Measurements from ENCODE around the gene C1orf116.

DNA sequence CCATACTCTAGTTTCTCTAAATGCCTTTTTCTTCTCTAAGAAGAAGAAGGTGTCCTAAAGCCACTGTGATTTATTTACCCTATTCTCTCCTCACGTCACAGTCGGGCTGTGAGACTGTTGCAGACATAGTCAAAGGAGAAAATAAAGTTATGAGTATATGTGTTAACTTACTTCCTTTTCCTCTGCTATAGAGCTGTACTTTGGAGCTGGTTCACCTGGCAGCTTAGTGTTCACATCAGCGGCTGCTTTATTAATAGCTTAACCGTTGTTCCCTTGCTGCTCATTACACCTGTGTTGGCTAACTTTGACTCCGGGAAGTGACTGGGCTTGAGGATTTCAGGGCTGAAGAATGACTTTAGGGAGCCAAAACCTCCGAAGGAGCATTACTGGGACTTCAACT, 24.1 kb upstream of the C1orf116 start:
- TF ChIP-seq ZNF232 (CRISPR knock-in tag; IDR thresholded peaks at IDR 0.05) (no peak), NFYB (CRISPR knock-in tag; conservative IDR thresholded peaks at IDR 0.05; ENCODE audit: low read depth) (no peak)
